Fibroblast of the aortic adventitia (primary cell): Measurements from ENCODE around the gene ZNF331. TPM values are rescaled to one million over a fixed set of nuclear protein-coding genes. Genes with fewer than 3 reads are reported as not detected.
A peak's percentile ranks its signal among the peaks of the same experiment; 100 is the strongest.

Experiments used
- DNase-seq: peaks from one replicate; pipeline ENCODE4 v3.0.0-alpha.2; 2010; ENCODE audit warnings: low read depth
- H3K4me3 ChIP-seq: 2 replicates; pipeline ENCODE4 v1.5.1; 2011; ENCODE audit warnings: low read depth, mild to moderate bottlenecking, control low read depth, low read length, moderate library complexity
- total RNA-seq: library from RNA; depleted of rRNA; stranded (reverse); fragments of >200 nt; gene quantifications from 2 replicates; pipeline ENCODE4 v1.2.3, GENCODE V29; 2012; ENCODE audit warnings: low replicate concordance
- TF ChIP-seq, protein P1 (sequence below): IDR thresholded peaks from 2 replicates; pipeline ENCODE4 v1.5.1; 2011; ENCODE audit warnings: mild to moderate bottlenecking, low read length, control low read depth, inconsistent platforms; ENCODE audit not compliant: insufficient read depth

ZNF331 gene
- total RNA-seq, 1 donor: 10.6 TPM

DNA sequence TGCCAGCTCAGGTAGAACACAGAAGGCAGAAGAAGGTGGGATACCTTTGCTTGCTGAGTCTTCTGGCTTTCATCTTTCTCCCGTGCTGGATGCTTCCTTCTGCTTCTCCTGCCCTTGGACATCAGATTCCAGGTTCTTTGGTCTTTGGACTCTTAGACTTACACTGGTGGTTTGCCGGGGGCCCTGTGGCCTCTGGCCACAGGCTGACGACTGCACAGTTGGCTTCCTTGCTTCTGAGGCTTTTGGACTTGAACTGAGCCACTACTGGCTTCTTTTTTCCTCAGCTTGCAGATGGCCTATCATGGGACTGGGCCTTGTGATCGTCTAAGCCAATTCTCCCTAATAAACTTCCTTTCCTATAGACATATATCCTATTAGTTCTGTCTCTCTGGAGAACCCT, 19.8 kb upstream of the ZNF331 start:
- no peak overlapping the region for H3K4me3 ChIP-seq
- TF ChIP-seq, protein P1, sequence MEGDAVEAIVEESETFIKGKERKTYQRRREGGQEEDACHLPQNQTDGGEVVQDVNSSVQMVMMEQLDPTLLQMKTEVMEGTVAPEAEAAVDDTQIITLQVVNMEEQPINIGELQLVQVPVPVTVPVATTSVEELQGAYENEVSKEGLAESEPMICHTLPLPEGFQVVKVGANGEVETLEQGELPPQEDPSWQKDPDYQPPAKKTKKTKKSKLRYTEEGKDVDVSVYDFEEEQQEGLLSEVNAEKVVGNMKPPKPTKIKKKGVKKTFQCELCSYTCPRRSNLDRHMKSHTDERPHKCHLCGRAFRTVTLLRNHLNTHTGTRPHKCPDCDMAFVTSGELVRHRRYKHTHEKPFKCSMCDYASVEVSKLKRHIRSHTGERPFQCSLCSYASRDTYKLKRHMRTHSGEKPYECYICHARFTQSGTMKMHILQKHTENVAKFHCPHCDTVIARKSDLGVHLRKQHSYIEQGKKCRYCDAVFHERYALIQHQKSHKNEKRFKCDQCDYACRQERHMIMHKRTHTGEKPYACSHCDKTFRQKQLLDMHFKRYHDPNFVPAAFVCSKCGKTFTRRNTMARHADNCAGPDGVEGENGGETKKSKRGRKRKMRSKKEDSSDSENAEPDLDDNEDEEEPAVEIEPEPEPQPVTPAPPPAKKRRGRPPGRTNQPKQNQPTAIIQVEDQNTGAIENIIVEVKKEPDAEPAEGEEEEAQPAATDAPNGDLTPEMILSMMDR: no peak
- no peak for DNase-seq

DNA sequence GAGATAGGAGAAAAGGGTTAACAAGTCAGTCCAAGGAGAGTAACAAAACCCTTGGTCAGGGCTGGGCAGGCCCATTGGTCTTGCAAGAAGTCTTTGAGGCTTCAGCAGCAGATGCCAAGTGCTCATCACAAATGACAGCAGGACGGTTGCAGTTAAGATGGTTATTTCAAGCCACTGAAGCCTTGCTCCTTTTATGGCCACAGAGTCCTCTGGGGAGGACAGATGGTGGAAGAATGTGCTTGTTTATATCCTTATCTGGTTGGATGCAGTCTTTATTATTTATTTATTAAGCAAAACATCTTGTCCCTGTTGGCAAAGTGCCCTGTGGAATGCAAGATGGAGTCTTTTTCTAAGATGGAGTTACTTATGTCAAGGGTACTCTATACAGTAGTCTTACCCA, 19.2 kb upstream of the ZNF331 start:
- TF ChIP-seq, protein P1: no peak
- no peak overlapping the region for H3K4me3 ChIP-seq
- DNase-seq: no peak

DNA sequence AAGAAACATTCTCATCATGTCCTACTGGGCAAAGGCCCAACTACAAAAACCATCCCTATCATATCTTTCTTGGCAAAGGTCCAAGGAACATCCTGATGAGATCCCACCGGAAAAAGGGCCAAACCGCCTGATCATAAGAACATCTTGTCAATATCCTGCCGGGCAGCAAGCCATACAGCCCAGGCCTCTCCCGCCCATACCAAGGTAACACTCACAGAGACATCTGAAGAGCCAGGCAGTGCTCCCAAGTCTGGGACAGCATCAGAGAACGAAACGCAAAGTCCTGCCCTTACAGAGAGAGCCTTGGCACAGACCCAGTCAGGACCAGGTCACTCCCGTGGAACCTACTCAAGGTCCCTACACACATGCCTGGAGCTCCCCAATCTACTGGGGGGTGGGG, 18.5 kb upstream of the ZNF331 start:
- TF ChIP-seq, protein P1: no peak
- no peak for DNase-seq
- H3K4me3 ChIP-seq: no peak overlapping the region

DNA sequence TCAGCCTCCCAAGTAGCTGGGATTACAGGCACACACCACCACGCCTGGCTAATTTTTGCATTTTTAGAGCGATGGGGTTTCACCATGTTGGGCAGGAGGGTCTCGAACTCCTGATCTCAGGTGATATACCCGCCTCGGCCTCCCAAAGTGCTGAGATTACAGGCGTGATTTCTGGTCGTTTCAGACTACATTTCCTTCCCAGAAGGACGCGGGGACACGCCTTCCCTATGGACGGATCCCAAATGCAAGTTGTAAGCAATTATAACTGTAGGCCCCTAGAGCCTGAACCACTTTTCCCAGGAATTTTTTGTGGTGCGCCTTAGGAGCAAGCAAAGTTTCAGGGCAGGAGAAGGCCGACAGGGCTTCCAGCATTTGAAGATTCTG, 17.8 kb upstream of the ZNF331 start:
- TF ChIP-seq, protein P1: no peak
- no peak for DNase-seq
- peak overlapping the region; percentile 60 for H3K4me3 ChIP-seq

DNA sequence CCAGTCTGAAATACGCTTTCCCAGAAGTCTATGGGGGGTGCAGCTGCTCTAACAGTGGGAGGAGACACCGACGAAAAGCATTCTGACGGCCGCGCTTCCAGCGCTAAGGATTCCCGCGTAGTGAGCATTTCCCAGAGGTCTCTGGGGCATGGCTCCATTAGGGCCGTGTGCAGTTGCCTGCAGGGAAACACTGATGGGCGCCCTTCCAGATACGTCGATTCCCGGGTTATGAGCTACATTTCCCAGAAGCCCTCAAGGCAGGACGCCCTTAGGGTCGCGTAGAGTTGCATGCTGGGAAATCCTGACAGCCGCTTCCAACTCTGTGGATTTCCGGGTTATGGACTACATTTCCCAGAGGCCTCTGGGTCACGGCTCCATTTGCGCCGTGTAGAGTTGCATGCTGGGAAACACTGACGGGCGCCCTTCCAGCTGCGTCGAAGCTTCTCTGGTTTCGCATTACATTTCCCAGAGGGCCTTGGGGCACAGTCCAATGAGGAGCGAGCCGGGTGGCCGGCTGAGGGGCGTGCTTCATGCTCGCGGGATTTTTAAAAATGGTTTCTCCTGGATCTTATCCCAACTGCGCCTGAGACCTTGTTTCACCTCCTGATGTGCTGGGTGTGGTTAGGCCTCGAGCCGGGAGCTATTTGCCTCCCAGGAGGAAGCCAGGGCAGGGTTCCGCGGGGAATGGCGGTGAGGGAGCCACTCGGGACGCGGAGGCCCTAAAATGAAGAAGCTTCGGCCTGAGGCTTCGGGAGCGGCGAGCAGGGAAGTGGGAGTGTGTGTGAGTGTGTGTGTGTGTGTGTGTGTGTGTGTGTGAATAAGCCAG, 17.2 kb upstream of the ZNF331 start:
- TF ChIP-seq, protein P1: no peak
- DNase-seq: peak; percentile 99
- peak overlapping the region; percentile 92 for H3K4me3 ChIP-seq

DNA sequence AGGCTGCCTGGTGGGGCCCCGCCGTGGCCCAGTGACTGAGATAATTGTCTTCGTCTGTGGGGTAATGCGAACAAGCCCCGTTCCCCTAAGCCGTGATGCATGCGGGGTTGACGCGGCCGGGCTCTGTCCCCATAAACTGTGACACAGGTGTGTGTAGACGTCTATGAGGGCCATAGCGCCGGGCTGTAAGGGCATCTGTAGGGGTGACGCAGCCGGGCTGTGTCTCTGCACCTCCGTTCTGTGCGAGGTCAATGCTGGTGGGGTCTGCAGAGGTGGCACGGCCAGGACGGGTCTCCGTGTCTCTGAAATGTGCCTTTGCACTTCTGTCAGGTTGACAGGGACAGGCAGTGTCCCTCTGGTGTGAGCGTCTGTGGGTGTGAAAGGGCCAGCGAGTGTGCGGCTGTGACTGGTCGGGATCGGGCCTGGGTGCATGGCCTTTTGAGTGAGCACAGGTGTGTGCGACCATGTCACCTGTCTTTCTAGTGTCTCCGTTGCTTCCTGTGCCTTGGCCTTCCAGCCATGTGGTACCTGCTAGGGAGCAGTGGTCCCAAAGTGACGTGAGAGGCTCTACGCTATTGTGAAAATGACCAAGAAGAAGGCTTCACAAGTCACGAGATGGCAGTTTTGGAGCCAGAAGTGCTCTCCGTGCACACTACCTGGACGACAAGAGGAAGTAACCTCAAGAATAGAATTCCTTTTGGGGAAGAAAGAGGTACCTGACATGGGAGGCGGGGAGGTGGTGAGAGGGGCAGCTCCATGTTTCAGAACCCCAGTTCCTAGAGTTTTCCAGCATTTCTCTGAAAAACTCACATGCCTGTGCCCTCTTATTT, 16.4 kb upstream of the ZNF331 start:
- TF ChIP-seq, protein P1: no peak
- peak overlapping the region; percentile 92 for H3K4me3 ChIP-seq
- DNase-seq: no peak
